Adrenal gland (tissue), 12 donors: ENCODE data around the gene UST. TPM values are rescaled to one million over a fixed set of nuclear protein-coding genes. Genes with fewer than 3 reads are reported as not detected.

Experiments used
- DNase-seq, 7 donors: peaks; one replicate each; pipeline ENCODE4 v3.0.0-alpha.2; 2019 to 2020
- H3K27ac ChIP-seq, 5 donors: fragments of 200-600 bp; sonication (generic) in 4 of 5; 1 replicate in 3 of 5; 2 replicates in 2 of 5; pipeline versions ENCODE4 v1.5.1 to v1.8.0; 2016 to 2020; ENCODE audit warnings: mild to moderate bottlenecking in 1 of 5
- H3K27me3 ChIP-seq: fragments of 200-600 bp; 2 replicates; pipeline ENCODE4 v1.8.0; 2021
- H3K36me3 ChIP-seq, 2 donors: fragments of 200-600 bp; replicated peaks in 1 of 2; 1 replicate in 1 of 2; 2 replicates in 1 of 2; pipeline versions ENCODE4 v1.5.1 to v1.8.0; 2018 to 2022
- H3K4me1 ChIP-seq, 2 donors: fragments of 200-600 bp; replicated peaks in 1 of 2; 1 replicate in 1 of 2; 2 replicates in 1 of 2; pipeline versions ENCODE4 v1.5.1 to v1.8.0; 2018 to 2021
- H3K4me3 ChIP-seq, 4 donors: fragments of 200-600 bp; sonication (generic) in 3 of 4; one replicate each; pipeline ENCODE4 v1.5.1; 2016 to 2018
- H3K9me3 ChIP-seq, 3 donors: fragments of 200-600 bp; sonication (generic) in 1 of 3; replicated peaks in 1 of 3; 1 replicate in 2 of 3; 2 replicates in 1 of 3; pipeline versions ENCODE4 v1.5.1 to v1.8.0; 2016 to 2021
- CTCF ChIP-seq, 6 experiments: fragments of 450-650 bp in 4 of 6; fragments of 200-600 bp in 2 of 6; sonication (generic) in 1 of 6; IDR thresholded peaks; 1 replicate in 5 of 6; 2 replicates in 1 of 6; pipeline versions ENCODE4 v1.5.1 to v1.8.0; 2016 to 2021; ENCODE audit warnings: antibody characterized with exemption in 6 of 6, mild to moderate bottlenecking in 2 of 6, moderate library complexity in 1 of 6
- POLR2A ChIP-seq, 2 donors: fragments of 450-650 bp; IDR thresholded peaks; one replicate each; pipeline ENCODE4 v1.6.1; 2017; ENCODE audit warnings: antibody characterized with exemption in 2 of 2, mild to moderate bottlenecking in 2 of 2, moderate library complexity in 1 of 2
- WGBS, 4 donors: extraction: QIAGEN DNeasy Blood & Tissue Kit in 2 of 4; methylation state at CpG; one replicate each; pipeline versions ENCODE4 v1.1.5 to v1.1.7; 2013 to 2017; 5-methylcytosine and 5-hydroxymethylcytosine counted together
- intact Hi-C, 2 donors: fragments of 100-400 bp; cut with DNase I; formaldehyde crosslinking; loops; one replicate each; pipeline versions ENCODE4 v1.14.1 to v1.15.0; 2022 to 2023
- polyA plus RNA-seq, 3 donors: library from polyadenylated mRNA; stranded (reverse); fragments of 200-250 nt in 2 of 3; fragments of 350-450 nt in 1 of 3; fragmentation: Illumina TruSeq in 1 of 3; extraction: RNeasy Lipid Tissue Mini Kit (QIAGEN cat#74804) in 1 of 3; gene quantifications; one replicate each; pipeline ENCODE4 v1.2.3, GENCODE V29; 2013 to 2014
- total RNA-seq, 9 donors: library from RNA; depleted of rRNA in 4 of 9; stranded (reverse); fragments of >200 nt in 4 of 9; fragments of 120-200 nt in 1 of 9; fragmentation: NEBNext Ultra II Directional in 1 of 9; extraction: Animal tissue kit (Norgen Biotek cat#: 25700) in 1 of 9; gene quantifications; one replicate each; pipeline versions ENCODE4 v1.1.0 to v1.2.4, GENCODE V29; 2013 to 2023
- donor health status: healthy with polysubstance abuse.
- donor health status: Bipolar disorder and iron deficiency.
- donor health status: DM: yes; HTN: yes; CAD: no.
- donor health status: DM: no; HTN: no; CAD: no.
- donor health status: DM: no; HTN: no; CAD: no.
- donor health status: DM: yes; HTN: yes; CAD: no.

UST gene
- total and polyA plus RNA-seq, 12 donors = 5.9 to 37.4 (median 18.3) TPM

- WGBS, 4 donors = 95 to 100% (median 98%) methylated on average over 2 of the region's 2 CpGs
- Histone ChIP-seq H3K27ac (no peak overlapping the region), H3K4me1 (no peaks in the 10 kb centered on the region), H3K36me3 (no peaks in the 10 kb centered on the region), H3K9me3 (no peaks in the 10 kb centered on the region), H3K27me3 (no peaks in the 10 kb centered on the region), H3K4me3 (no peak overlapping the region)
- intact Hi-C loops = no loop called here
- no peak for DNase-seq
- TF ChIP-seq POLR2A (IDR thresholded peaks at IDR 0.05) (no peak), CTCF (IDR thresholded peaks at IDR 0.05) (no peak)
Observed at GRCh38 chr6:149041953-149042352, 295.1 kb downstream of the UST start.

DNA sequence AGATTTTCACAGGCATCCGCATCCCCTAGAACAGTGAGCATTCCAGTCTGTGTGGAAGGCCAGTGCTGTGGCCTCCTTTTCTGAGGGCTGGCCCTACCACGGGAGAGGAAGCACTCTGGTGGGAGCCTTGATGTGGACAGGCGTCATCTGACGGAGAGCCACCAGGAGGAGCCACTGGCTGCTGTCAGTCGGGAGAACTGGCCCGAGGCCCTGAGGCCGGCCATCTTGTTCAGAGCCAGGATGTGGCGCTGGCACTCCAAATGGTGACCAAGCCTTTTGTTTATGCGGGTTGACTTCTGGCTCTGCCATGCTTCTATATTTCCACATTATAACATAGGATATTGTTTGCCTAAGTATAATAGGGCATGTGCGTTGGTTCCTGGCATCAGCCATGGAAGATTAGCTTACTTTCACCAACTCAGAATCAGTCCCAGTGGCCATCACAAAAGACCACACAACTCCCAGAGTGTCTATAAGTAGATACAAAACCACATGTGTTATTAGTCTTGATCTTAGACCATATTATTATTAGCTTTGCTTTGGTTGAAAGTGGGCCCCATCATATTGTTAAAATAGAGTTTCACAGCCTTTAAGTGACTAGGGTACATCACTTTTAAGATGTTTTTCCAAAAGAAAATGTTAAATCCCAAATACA lies 296.8 kb downstream of the UST start:
- WGBS, 4 donors = 95 to 99% (median 95%) methylated on average over 10 of the region's 10 CpGs
- Histone ChIP-seq H3K36me3 (no peaks in the 10 kb centered on the region), H3K27me3 (no peaks in the 10 kb centered on the region), H3K4me1 (no peaks in the 10 kb centered on the region), H3K9me3 (no peaks in the 10 kb centered on the region), H3K4me3 (no peak overlapping the region), H3K27ac (no peak overlapping the region)
- DNase-seq = no peak
- intact Hi-C loops = no loop called here
- TF ChIP-seq CTCF (IDR thresholded peaks at IDR 0.05) (no peak), POLR2A (IDR thresholded peaks at IDR 0.05) (no peak)

DNA sequence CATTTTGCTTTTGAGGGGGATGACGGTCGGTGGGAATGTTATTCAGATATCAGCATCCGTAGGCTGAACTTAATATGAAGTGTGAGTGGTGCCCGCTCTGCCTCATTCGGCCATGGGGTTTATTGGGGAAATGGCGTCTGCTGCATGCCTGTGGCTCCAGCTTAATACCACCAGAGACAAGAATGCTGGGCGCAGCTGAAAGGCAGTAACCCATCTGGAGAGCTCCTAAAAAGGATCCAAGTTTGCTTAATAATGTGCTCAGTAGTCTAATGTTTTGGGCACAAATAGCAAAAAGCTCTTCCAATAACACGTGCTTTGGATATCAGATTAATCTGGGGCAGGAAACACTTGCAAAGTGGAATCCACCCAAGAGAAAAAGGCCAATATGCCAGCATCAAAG lies 297.7 kb downstream of the UST start:
- intact Hi-C loops = no loop called here
- Histone ChIP-seq H3K27ac (no peak overlapping the region), H3K27me3 (no peaks in the 10 kb centered on the region), H3K4me1 (no peaks in the 10 kb centered on the region), H3K9me3 (no peaks in the 10 kb centered on the region), H3K36me3 (no peaks in the 10 kb centered on the region), H3K4me3 (no peak overlapping the region)
- DNase-seq = no peak
- TF ChIP-seq POLR2A (IDR thresholded peaks at IDR 0.05) (no peak), CTCF (IDR thresholded peaks at IDR 0.05) (no peak)
- 90 to 97% (median 94%) methylated on average over 8 of the region's 8 CpGs for WGBS, 4 donors

GRCh38 chr6:149045404-149045803 lies 298.6 kb downstream of the UST start:
- Histone ChIP-seq H3K4me3 (no peak overlapping the region), H3K27me3 (no peaks in the 10 kb centered on the region), H3K27ac (no peak overlapping the region), H3K9me3 (no peaks in the 10 kb centered on the region), H3K4me1 (no peaks in the 10 kb centered on the region), H3K36me3 (no peaks in the 10 kb centered on the region)
- no peak for DNase-seq
- WGBS, 4 donors = 87 to 97% (median 91%) methylated on average over 2 of the region's 2 CpGs
- TF ChIP-seq POLR2A (IDR thresholded peaks at IDR 0.05) = no peak
- intact Hi-C loops = no loop called here

DNA sequence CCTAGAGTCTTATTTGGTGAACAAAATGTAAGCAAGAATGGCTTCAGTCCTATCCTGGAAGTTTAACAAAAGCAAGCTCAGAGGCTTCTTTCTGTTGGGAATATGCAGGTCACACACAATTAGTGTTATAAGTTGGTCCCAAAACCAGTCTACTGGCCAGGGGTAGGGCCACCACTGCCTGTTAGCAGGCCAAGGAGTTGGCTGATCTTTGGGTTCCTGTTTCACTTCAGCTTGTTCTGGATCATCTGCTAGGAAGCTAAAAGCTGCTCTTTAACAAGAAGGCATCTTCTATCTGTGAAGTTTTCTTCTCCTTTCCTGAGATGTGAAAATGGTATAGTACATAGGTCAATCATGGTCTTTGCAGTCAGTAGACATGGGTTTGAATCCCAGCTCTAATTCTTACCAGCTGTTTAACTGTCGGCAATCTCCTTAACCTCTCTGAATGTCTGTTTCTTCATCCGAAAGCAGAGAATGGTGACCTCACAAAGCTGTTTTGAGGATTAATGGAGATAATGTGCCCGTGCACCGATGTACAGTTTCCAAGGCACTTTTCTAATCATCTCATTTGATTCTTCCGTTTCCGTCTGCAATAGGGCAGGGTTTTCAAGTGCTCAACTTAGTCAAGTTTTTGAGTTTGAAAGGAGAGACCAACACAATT lies 299.5 kb downstream of the UST start:
- no peak overlapping the region for H3K4me3 ChIP-seq
- H3K36me3 ChIP-seq = no peaks in the 10 kb centered on the region
- H3K27ac ChIP-seq = no peak overlapping the region
- intact Hi-C loops = no loop called here
- WGBS, 4 donors = 93 to 97% (median 95%) methylated on average over 6 of the region's 6 CpGs
- H3K27me3 ChIP-seq = no peaks in the 10 kb centered on the region
- H3K4me1 ChIP-seq = no peaks in the 10 kb centered on the region
- no peak for TF ChIP-seq POLR2A (IDR thresholded peaks at IDR 0.05)
- TF ChIP-seq CTCF (IDR thresholded peaks at IDR 0.05) = no peak
- no peaks in the 10 kb centered on the region for H3K9me3 ChIP-seq
- no peak for DNase-seq
